GM19099 (cell line): ENCODE measurements around the gene TMEM245.

Experiments
- POLR2A ChIP-seq: IDR thresholded peaks from 3 replicates; pipeline ENCODE4 v1.6.1; 2011; ENCODE audit warnings: low read depth; ENCODE audit not compliant: insufficient read length; ENCODE audit errors: extremely low read depth

TMEM245 gene

GRCh38 chr9:109072133-109072692 is 47.5 kb downstream of the TMEM245 start:
- TF ChIP-seq POLR2A, result no peak

- TF ChIP-seq POLR2A, result no peak
These were observed 51.0 kb downstream of the TMEM245 start for GRCh38 chr9:109068764-109069163.

GRCh38 chr9:109064963-109065702 is 54.6 kb downstream of the TMEM245 start:
- no peak for TF ChIP-seq POLR2A

- TF ChIP-seq POLR2A, result no peak
These were observed 56.0 kb downstream of the TMEM245 start for GRCh38 chr9:109063760-109064159.

GRCh38 chr9:109062543-109062942 is 57.2 kb downstream of the TMEM245 start:
- no peak for TF ChIP-seq POLR2A

GRCh38 chr9:109060191-109060590 is 59.6 kb downstream of the TMEM245 start:
- TF ChIP-seq POLR2A, result no peak

- TF ChIP-seq POLR2A, result no peak
These were observed 67.3 kb downstream of the TMEM245 start for GRCh38 chr9:109052416-109052815.

- no peak for TF ChIP-seq POLR2A
These were observed 68.0 kb downstream of the TMEM245 start for GRCh38 chr9:109051733-109052132.

- TF ChIP-seq POLR2A, result no peak
These were observed 69.3 kb downstream of the TMEM245 start for GRCh38 chr9:109050444-109050843.

- no peak for TF ChIP-seq POLR2A
These were observed 70.9 kb downstream of the TMEM245 start for GRCh38 chr9:109048822-109049221.

GRCh38 chr9:109047259-109047658 is 72.5 kb downstream of the TMEM245 start:
- no peak for TF ChIP-seq POLR2A

- TF ChIP-seq POLR2A, result no peak
These were observed 73.4 kb downstream of the TMEM245 start for GRCh38 chr9:109046346-109046745.

GRCh38 chr9:109043578-109043977 is 76.2 kb downstream of the TMEM245 start:
- no peak for TF ChIP-seq POLR2A

GRCh38 chr9:109040571-109040970 is 79.2 kb downstream of the TMEM245 start:
- no peak for TF ChIP-seq POLR2A

- TF ChIP-seq POLR2A, result no peak
These were observed 80.2 kb downstream of the TMEM245 start for GRCh38 chr9:109039539-109039938.

GRCh38 chr9:109037946-109038715 is 81.6 kb downstream of the TMEM245 start:
- no peak for TF ChIP-seq POLR2A
